ENCODE data around the gene RUBCN.
"Not testable (repeated sequence)": the region's sequence is repeated elsewhere in the genome, so short reads cannot be mapped to it uniquely, and the experiment has no call there.

RUBCN gene

DNA sequence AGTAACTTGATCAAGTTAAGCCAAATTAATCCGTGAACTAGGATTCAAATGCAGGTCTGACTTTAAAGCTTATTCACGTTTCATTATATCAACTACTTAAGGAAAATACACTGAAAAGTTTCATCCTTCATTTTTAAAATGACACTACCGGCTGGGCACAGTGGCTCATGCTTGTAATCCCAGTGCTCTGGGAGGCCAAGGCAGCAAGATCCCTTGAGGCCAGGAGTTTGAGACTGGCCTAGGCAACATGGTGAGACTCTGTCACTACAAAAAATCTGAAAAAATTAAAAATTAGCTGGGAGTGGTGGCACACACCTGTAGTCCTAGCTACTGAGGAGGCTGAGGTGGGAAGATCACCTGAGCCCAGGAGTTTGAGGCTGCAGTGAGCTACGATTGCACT lies 3.7 kb downstream of the RUBCN start:
- no peak for DNase-seq

DNA sequence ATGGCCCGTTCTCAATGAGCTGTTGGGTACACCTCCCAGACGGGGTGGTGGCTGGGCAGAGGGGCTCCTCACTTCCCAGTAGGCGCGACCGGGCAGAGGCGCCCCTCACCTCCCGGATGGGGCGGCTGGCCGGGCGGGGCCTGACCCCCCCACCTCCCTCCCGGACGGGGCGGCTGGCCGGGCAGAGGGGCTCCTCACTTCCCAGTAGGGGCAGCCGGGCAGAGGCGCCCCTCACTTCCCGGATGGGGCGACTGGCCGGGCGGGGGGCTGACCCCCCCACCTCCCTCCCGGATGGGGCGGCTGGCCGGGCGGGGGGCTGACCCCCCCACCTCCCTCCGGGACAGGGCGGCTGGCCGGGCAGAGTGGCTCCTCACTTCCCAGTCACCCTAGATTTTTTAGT lies 5.2 kb downstream of the RUBCN start:
- not testable (repeated sequence) for DNase-seq

DNA sequence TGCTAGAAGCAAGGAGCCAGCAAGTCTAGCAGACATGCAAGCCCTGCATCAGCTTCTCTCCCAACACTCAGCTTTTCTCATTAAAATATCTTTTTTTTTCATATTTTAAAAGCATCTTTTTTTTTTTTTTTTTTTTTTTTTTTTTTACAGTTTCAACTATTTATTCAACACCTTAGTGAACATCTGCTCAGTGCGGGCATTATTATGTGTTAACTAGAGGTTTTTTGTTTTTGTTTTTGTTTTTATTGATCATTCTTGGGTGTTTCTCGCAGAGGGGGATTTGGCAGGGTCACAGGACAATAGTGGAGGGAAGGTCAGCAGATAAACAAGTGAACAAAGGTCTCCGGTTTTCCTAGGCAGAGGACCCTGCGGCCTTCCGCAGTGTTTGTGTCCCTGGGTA lies 5.9 kb downstream of the RUBCN start:
- DNase-seq = not testable (repeated sequence)

DNA sequence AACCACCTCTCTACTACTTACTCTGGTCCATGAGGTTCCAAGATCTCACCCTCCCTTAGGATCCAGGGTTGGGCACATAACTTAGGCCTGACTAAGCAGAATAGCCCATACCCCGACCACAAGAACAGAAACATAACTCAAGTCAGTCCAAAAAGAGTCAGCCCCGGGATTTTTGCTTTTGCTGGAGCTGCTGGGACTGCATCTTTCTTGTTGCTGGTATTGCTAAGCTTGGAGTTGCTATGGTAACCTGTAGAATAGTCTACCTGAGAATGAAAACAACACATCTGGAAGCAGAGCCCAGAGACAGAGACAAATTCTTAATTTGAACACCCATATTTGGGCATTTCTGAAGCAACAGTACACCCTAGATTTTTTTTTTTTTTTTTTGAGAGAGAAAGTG lies 6.5 kb downstream of the RUBCN start:
- peak; percentile 15 for DNase-seq

DNA sequence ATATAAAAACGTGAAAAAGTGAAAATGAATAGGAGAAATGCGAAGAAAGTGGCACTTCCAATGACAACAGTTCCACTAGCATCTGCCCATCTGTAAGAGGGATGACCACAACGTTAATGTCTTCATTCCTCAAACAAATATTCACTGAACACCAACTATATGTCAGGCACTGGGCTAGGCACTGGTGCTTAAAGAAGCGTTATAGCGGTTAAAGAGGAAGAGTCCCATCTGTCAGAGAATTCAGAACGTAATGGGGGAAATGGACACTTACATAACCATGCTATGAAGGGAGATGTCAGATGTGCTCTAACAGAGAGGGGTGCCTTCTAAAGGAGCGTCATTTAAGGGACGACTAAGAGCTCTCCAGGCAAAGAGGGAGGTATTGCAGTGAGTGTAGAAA lies 8.2 kb downstream of the RUBCN start:
- DNase-seq = no peak

DNA sequence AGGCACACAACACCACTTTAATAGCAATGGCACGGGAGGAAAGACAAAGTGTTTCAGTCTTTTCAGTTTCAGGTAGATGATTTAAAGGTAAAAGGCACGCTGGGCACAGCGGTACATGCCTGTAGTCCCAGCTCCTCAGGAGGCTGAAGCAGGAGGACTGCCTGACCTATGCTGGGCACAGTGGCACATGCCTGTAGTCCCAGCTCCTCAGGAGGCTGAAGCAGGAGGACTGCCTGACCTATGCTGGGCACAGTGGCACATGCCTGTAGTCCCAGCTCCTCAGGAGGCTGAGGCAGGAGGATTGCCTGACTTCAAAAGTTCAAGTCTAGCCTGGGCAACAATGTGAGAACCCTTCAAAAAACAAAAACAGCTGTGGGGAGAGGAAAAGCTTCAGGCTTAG lies 8.8 kb downstream of the RUBCN start:
- not testable (repeated sequence) for DNase-seq

DNA sequence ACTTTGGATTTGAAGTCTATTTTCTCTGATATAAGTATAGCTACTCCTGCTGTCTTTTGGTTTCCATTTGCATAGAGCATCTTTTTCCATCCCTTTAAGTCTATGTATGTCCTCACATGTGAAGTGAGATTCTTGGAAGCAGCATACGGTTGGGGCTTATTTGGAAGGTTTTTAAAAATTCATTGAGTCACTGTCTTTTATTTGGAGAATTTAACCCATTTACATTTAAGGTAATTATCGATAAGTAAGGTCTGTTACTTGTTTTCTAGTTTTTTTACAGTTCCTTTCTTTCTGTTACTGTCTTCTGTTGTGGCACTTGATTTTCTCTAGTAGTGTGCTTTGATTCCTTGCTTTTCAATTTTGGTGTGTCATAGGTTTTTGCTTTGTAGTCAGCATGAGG lies 14.0 kb downstream of the RUBCN start:
- no peak for DNase-seq

DNA sequence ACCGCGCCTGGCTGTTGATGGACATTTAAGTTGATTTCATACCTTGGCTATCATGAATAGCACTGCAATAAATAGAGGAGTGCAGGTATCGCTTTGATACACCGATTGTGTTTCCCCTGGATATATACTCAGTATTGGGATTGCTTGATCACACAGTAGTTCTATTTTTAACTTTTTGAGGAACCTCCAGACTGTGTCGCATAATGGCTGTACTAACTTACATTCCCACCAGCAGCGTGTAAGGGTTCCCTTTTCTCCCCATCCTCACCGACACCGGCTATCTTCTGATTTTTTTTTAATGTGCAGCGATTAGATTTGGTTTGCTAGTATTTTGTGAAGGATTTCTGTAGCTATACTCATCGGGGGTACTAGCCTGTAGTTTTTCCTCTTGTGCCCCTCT lies 16.0 kb downstream of the RUBCN start:
- no peak for DNase-seq

DNA sequence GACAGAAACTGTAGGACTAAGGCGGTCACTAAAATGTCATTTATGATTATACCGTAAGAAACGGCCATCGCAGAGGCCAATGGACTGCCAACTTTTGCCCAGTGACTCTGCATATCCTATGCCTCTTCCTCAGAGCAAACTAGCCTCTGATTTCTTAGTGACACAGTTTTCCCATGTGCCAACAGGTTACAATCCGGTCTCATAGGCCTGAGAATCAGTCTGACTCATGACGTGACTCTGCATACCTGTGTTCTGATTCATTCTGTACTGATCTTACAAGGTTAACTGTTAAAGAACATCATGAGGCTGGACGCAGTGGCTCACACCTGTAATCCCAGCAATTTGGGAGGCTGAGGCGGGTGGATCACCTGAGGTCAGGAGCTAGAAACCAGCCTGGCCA lies 17.8 kb downstream of the RUBCN start:
- DNase-seq = no peak

DNA sequence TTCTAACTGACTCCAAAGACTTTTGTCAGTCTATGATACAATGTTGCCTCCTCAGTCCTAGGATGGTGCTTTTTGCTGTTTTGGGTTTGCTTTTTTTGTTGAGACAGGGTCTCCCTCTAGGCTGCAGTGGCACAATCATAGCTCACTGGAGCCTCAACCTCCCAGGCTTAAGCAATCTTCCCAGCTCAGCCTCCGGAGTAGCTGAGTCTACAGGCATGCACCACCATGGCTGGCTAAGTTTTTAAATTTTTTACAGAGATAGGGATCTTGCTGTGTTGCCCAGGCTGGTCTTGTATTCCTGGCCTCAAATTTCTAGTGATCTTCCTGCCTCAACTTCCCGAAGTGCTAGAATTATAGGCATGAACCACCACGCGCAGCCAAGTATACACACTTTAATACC lies 22.5 kb downstream of the RUBCN start:
- DNase-seq = no peak

DNA sequence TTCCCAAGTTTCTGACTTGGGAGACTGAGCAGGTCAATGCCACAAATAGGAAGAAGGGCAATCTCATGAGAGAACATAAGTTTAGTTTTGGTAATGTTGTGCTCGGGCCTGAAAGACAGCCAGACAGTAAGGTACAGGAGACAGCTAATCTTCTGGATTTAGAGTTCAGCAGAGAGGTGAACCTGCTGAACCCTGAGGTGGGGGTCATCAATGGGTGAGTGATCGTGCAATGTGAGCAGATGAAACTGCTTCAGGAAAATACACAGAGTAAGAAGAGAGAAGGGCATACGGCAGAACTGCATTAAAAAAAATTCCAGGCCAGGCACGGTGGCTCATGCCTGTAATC lies 23.3 kb downstream of the RUBCN start:
- DNase-seq = no peak

DNA sequence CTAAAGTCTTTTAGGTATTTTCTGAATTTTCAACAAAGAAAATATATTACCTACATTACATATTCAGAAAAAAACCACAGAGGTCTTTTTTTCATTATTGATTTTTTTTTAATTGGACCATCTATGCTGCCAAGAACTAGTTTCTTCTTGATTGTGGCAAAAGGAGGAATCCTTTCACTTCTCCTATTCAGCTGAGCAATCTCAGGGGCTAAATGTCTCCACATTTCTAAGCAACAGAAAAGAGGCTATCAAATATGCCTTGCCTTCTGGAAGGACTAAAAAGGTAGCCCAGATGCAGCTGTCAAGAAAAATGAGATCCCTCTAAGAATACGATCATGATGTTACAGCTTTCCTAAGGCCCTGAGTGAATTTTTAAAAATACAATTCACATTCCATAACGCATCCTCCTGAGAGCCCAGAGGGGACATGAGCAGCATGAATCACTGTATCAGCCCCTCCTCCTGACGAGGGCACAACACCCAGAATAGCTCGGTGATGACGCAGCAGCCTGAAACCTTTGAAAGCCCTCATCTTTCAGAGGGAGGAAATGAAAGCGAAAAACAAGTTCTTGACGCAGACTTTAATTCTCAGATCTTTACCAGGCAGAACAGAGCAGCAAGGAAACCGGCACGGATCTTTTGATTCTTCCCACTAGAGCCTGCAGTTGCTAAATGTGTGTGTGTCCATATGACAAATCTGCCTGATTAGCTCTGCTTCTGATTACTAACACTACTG lies 24.6 kb downstream of the RUBCN start:
- no peak for DNase-seq

DNA sequence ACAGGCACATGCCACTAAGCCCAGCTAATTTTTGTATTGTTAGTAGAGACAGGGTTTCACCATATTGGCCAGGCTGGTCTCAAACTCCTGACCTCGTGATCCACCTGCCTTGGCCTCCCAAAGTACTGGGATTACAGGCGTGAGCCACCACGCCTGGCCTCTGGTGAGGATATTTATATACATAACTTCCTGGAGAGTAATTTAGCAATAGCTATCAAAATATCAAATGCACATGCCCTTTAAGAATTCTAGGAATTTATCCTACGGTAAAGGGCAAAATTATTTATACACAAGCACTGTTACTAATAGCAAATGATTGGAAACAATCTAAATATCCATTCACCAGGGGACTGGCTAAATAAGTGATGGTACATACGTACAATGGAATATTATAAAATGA lies 25.7 kb downstream of the RUBCN start:
- not testable (repeated sequence) for DNase-seq

DNA sequence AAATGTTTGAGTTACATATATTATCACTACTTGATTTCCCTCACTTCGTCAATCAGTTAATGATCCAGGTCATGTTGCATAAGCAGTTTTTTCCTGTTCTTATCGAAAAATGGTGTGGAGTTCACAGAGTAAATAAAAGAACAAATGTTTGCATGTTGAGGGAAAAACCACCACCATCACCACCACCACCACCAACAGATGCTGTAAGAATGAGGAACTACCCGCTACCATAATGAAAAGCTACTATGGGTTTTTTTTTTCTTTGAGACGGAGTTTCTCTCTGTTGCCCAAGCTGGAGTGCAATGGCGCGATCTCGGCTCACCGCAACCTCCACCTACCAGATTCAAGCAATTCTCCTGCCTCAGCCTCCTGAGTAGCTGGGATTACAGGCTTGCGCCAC lies 27.6 kb downstream of the RUBCN start:
- no peak for DNase-seq

DNA sequence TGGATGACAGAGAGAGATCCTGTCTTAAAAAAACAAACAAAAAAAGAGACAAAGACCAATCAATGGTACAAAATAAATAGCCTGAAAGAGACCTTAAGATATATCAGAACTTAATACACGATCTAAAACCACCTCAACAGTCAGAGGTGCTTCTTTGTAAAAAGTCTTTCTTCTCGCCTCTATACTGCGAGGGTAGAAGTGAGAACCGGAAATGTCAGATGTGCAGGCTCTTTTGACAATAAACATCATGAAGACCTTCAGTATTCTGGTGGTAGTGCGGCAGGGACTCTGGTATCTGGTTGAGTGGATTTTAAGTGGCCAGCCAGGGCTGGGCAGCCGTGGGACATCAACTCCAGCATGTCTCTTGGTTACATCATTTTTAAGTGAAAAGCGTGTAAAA lies 30.0 kb downstream of the RUBCN start:
- no peak for DNase-seq

DNA sequence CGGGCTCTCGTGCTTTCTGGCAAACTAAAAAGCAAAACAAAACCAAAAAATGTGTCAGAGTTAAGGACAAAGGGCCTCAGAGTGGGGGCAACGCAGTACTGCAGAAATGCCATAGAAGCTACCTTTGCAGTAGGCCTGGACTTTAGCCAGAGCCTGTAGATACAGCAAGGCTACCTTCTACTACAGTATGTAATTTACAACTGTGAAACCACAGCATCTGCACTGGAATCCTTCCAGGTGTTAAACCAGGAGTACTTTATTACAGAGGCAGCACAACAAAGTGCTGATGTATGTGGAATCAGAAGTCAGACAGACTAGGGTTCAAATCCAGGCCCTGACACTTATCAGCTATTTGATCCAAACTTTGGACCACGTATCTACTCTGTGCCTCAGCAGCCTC lies 34.9 kb downstream of the RUBCN start:
- DNase-seq = no peak

DNA sequence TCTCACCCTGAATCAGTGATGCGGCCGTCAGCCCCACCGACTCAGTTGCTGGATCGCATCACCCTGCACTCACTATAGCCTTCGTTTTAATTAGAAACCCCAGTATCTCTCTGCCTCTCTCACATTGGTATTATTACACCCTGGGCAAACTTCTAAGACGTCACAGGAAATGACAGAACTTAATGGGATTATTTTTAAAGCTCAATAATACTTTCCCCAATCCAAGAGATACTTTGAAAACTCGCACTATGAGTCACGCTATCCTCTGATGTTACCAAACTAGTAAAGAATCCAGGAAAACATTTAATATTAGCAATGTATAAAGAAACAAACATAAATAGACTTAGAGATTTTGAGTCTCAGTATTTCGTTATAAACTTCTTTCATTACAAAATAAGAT lies 36.6 kb downstream of the RUBCN start:
- no peak for DNase-seq

DNA sequence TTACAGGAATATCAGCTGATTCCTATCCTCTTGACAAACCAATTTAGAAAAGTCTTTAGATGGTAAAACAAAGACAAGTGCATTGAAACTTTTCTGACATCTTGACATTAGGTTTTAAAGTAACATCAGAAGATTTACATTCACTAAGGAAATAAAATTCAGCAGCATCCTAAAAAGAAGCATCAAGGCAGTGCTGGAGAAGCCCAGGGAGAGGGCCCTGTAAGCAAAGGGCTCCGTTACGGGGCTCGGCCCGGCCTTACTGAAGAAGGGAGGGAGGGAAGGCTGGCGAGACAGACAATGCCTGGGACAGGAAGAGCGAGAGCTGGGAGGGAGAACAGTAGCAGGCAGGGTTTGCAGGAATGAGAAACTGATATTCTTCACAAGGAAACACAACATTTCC lies 39.3 kb downstream of the RUBCN start:
- DNase-seq = no peak

DNA sequence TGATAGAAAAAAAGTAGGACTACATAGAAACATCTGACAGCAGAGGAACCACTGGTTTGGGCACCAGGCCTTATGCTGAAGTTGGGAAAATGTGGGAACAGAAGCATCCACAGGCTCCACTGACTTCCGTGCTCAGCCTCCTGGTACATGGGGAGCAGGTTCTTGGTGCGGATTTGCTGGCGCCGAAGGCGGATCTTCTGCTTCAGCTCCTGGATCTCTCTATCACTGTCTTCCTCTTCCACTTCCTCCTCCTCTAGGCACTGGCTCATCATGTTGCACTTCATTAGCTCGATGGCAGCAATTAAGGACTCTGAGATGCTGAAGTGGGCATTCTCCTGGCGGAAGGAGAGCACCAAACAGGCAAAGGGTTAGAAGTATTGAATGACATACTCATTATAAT lies 42.5 kb downstream of the RUBCN start:
- DNase-seq = no peak

DNA sequence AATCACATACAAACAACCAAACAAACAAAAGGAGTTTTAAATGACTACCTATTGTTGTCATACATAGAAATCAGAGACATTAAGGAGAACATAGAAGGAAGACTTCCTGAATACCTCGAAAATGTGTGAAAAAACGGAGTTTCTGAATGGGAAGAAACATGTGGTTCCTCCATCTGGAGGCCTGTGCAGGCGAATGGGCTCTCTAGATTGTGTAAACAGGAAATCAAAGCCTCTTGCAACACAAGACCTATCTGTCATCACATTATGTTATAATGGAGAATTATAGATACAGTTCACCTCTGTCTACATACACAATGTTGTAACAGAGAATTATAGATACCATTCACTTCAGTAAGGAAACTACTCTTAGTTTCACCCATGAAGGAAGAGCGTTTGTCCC lies 44.1 kb downstream of the RUBCN start:
- DNase-seq = no peak

DNA sequence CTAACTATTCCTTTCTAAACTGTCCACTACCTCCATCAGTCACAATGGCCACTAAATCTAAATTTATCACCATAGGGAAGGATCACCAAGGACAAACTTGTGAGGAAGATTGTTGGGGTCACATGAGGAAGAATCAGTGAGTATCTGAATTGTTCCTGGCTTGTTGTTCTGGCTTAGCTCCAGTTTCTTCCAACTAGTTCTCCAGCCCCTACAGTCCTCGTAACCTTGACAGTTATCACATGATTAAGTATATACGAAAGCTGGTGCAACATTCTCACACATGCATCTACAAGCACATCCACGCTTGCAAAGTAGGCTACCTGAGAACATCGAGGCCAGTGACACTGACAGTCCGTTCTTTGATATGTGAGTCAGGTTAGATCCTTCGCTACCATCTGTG lies 46.0 kb downstream of the RUBCN start:
- no peak for DNase-seq

DNA sequence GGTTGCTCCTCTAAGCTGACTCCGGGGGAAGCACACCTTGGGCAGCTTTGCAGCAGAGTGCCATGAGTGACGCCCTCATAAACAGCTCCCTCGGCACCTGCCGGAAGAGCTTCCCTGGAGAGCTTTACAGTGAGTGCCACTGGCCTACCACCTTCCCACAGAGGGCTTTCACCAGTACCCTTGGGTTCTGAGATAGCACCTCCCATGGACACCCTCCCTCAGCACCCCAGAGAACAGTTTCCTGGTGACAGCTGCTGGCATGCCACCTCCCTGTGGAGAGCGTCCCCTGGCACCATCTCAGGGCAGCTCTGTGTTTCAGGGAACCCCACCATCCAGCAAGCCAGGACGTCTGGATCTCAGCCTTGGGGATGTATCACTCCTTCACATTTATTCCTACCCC lies 49.1 kb downstream of the RUBCN start:
- DNase-seq = no peak

DNA sequence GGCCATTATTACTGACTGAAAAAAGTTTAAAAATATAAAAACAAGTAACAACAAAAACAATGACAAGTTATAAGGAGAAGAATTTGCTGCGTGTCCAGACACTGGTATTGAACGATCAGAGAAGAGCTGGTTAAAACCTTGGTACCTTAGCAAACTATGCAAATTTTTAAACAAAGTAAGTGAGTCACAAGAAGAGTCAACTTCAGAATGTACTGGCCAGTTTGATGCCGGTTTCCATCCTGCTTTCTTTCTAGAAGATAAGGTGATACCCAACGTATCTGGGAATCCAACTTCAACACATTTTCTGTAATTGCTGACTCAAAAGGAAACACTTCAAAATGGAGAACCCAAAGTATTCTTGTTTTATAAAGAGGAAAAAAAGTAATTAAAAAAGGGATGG lies 49.8 kb downstream of the RUBCN start:
- no peak for DNase-seq

DNA sequence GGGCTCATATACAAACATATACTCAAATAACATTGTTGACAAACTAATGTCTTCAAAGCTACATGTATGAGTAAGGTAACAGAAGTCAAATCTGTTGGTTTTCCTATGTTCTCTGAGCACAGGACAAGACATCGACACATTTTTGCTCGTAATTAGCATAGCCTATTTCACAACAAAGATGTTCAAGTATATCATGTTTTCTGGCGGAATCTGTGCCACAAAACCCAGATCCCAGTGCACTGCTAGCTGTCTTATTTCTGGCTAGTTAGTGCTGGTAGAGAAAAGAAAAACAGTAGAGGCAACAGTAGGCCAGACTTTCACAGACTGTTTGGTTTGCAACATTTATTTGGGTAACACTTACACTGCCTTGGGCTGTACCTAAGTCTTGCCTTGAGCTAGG lies 51.2 kb downstream of the RUBCN start:
- DNase-seq = no peak

DNA sequence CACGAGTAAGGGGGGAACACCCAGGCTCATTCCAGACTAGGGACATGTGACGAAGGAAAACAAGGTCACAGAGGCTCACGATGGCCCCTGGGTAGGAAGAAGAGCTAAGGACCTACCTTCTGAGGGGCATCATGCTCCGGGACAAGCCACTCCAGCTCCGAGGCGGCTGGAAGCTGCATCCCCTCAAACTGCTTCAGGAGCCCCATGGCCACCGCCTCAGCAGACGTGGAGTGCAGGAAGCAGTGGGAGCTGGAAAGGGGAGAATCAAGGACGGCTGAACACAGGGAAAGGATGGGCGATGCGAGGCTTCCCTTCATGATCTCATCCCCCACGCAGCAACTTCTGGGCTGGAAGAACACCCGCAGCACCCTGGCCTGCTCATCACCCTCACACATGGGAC lies 53.5 kb downstream of the RUBCN start:
- DNase-seq = no peak

DNA sequence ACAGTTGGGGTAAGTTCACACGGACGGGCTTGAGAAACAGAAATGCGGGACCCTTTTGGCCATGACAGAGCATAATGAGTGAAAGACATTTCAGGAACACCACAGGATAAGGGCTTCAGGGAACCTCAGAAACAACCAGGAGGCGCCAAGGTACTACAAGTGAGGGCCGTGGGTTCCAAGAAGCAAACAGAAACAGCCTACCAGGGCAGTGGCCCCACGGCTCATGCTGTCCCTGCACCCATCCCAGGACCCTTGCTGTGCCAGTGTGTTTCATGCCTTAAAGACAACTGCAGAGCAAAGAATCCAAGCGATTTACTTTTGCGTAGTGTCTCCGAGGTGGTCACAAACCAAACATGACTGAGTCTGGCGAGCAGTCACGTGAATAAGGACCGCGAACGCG lies 54.0 kb downstream of the RUBCN start:
- DNase-seq = no peak
